H1 (cell line): ENCODE data around the gene CPZ. TPM values are rescaled to one million over a fixed set of nuclear protein-coding genes. Genes with fewer than 3 reads are reported as not detected.

Experiments used
- CTCF ChIA-PET: fragments of 300-600 bp; sonication (Branson Sonifier 250); formaldehyde crosslinking; loops from one replicate; lab custom pipeline; 2021; ENCODE audit not compliant: partially characterized antibody; lab: Charles Lee
- POLR2A ChIA-PET: fragments of 300-600 bp; sonication (Branson Sonifier 250); formaldehyde crosslinking; loops from one replicate; lab custom pipeline; 2021; ENCODE audit warnings: inconsistent platforms; ENCODE audit not compliant: partially characterized antibody; lab: Charles Lee
- DNase-seq, 2 experiments: peaks; one replicate each; pipeline versions ENCODE4 v3.0.0 to v3.0.0-alpha.2; 2010 to 2022; ENCODE audit warnings: low spot score in 2 of 2, low read depth in 1 of 2, mixed read lengths in 1 of 2
- FAIRE-seq: peaks from 2 replicates; lab custom pipeline; 2011; peaks lifted over from hg19 to GRCh38; lab: Jason Lieb, UNC
- H2AFZ ChIP-seq: 2 replicates; pipeline ENCODE4 v1.8.1; 2012; ENCODE audit warnings: low read length, inconsistent platforms
- H2AK5ac ChIP-seq: 2 replicates; pipeline ENCODE4 v1.6.1; 2013; ENCODE audit warnings: low read depth, low read length
- H2BK120ac ChIP-seq: replicated peaks from 2 replicates; pipeline ENCODE3; 2013; ENCODE audit warnings: low read depth, low read length, inconsistent platforms
- H2BK12ac ChIP-seq: 2 replicates; pipeline ENCODE4 v1.6.1; 2013; ENCODE audit warnings: low read depth, low read length
- H2BK15ac ChIP-seq: 2 replicates; pipeline ENCODE4 v1.6.1; 2013; ENCODE audit warnings: low read length
- H2BK20ac ChIP-seq: 2 replicates; pipeline ENCODE4 v1.6.1; 2013; ENCODE audit warnings: low read length
- H2BK5ac ChIP-seq: 2 replicates; pipeline ENCODE4 v1.6.1; 2013; ENCODE audit warnings: low read depth, low read length
- H3K14ac ChIP-seq: 2 replicates; pipeline ENCODE4 v1.6.1; 2013; ENCODE audit warnings: inconsistent platforms; ENCODE audit not compliant: insufficient read length
- H3K18ac ChIP-seq: 2 replicates; pipeline ENCODE4 v1.6.1; 2013; ENCODE audit warnings: low read length; ENCODE audit errors: extremely low read depth
- H3K23ac ChIP-seq: 2 replicates; pipeline ENCODE4 v1.6.1; 2013; ENCODE audit warnings: inconsistent platforms; ENCODE audit not compliant: insufficient read length
- H3K23me2 ChIP-seq: 2 replicates; pipeline ENCODE4 v1.6.1; 2013; ENCODE audit warnings: low read depth, low read length
- H3K27ac ChIP-seq: 2 replicates; pipeline ENCODE4 v1.6.1; 2011; ENCODE audit warnings: low read depth, low read length, inconsistent platforms
- H3K27me3 ChIP-seq, 4 experiments: replicated peaks in 1 of 4; 1 replicate in 1 of 4; 2 replicates in 3 of 4; pipeline versions ENCODE4 v1.6.1 to v1.8.1; 2011 to 2013; ENCODE audit warnings: low read length in 3 of 4, mild to moderate bottlenecking in 3 of 4, inconsistent platforms in 2 of 4, mixed read lengths in 2 of 4, moderate library complexity in 1 of 4; ENCODE audit not compliant: control insufficient read depth in 3 of 4, insufficient read depth in 3 of 4; ENCODE audit errors: extremely low read depth in 1 of 4
- H3K36me3 ChIP-seq, 4 experiments: 2 replicates each; pipeline versions ENCODE4 v1.6.1 to v1.8.1; 2011 to 2013; ENCODE audit warnings: mild to moderate bottlenecking in 4 of 4, low read length in 3 of 4, moderate library complexity in 2 of 4, control low read depth in 1 of 4, inconsistent platforms in 1 of 4; ENCODE audit not compliant: insufficient read depth in 4 of 4, control insufficient read depth in 2 of 4
- H3K4ac ChIP-seq: replicated peaks from 2 replicates; pipeline ENCODE3; 2013; ENCODE audit warnings: low read length, low read depth, mixed read lengths, inconsistent platforms; ENCODE audit not compliant: insufficient read length
- H3K4me1 ChIP-seq, 4 experiments: replicated peaks in 1 of 4; 1 replicate in 1 of 4; 2 replicates in 3 of 4; pipeline versions ENCODE4 v1.6.1 to v1.8.1; 2011 to 2013; ENCODE audit warnings: low read length in 3 of 4, inconsistent platforms in 2 of 4, mixed read lengths in 1 of 4; ENCODE audit not compliant: insufficient read depth in 4 of 4, control insufficient read depth in 3 of 4
- H3K4me2 ChIP-seq, 2 experiments: 2 replicates each; pipeline versions ENCODE4 v1.6.1 to v1.8.1; 2011 to 2013; ENCODE audit warnings: low read depth in 2 of 2, low read length in 2 of 2, control low read depth in 1 of 2, inconsistent platforms in 1 of 2, mild to moderate bottlenecking in 1 of 2; ENCODE audit not compliant: insufficient read depth in 1 of 2
- H3K4me3 ChIP-seq, 4 experiments: fragments of 200-600, 300-600 bp in 1 of 4; sonication (generic), shearing (Covaris generic), sonication (Bioruptor Twin) in 1 of 4; 2 replicates each; pipeline versions ENCODE4 v1.5.1 to v1.8.1; 2011 to 2016; ENCODE audit warnings: low read length in 4 of 4, low read depth in 3 of 4, control low read depth in 2 of 4, inconsistent platforms in 2 of 4, mild to moderate bottlenecking in 2 of 4, mixed read lengths in 1 of 4, moderate library complexity in 1 of 4; ENCODE audit not compliant: insufficient read depth in 2 of 4; ENCODE audit errors: extremely low read depth in 1 of 4
- H3K56ac ChIP-seq: replicated peaks from 2 replicates; pipeline ENCODE3; 2013; ENCODE audit warnings: low read depth, mild to moderate bottlenecking, mixed read lengths, low read length, inconsistent platforms; ENCODE audit not compliant: insufficient read length
- H3K79me1 ChIP-seq: 2 replicates; pipeline ENCODE4 v1.6.1; 2013; ENCODE audit warnings: low read depth, low read length, control low read depth
- H3K79me2 ChIP-seq, 2 experiments: 2 replicates each; pipeline versions ENCODE4 v1.6.1 to v1.8.1; 2012 to 2013; ENCODE audit warnings: low read length in 2 of 2, mild to moderate bottlenecking in 2 of 2, inconsistent platforms in 1 of 2; ENCODE audit not compliant: insufficient read depth in 2 of 2, control insufficient read depth in 1 of 2
- H3K9ac ChIP-seq, 4 experiments: replicated peaks in 1 of 4; 1 replicate in 1 of 4; 2 replicates in 3 of 4; pipeline versions ENCODE4 v1.6.1 to v1.8.1; 2011 to 2013; ENCODE audit warnings: low read depth in 3 of 4, low read length in 3 of 4, control low read depth in 2 of 4, mild to moderate bottlenecking in 2 of 4, moderate library complexity in 2 of 4, inconsistent platforms in 1 of 4; ENCODE audit errors: extremely low read depth in 1 of 4
- H3K9me3 ChIP-seq, 2 experiments: 2 replicates each; pipeline versions ENCODE4 v1.6.1 to v1.8.1; 2012 to 2013; ENCODE audit warnings: mild to moderate bottlenecking in 2 of 2, moderate library complexity in 2 of 2, control low read depth in 1 of 2, inconsistent platforms in 1 of 2, low read depth in 1 of 2, low read length in 1 of 2, mixed read lengths in 1 of 2; ENCODE audit not compliant: insufficient read depth in 2 of 2
- H4K20me1 ChIP-seq, 2 experiments: replicated peaks in 1 of 2; 2 replicates each; pipeline versions ENCODE3 to v1.8.1; 2011 to 2013; ENCODE audit warnings: inconsistent platforms in 2 of 2, low read length in 2 of 2, mild to moderate bottlenecking in 1 of 2; ENCODE audit not compliant: insufficient read depth in 2 of 2, control insufficient read depth in 1 of 2
- H4K5ac ChIP-seq: 2 replicates; pipeline ENCODE4 v1.6.1; 2013; ENCODE audit warnings: low read length, low read depth, mixed read lengths, inconsistent platforms; ENCODE audit not compliant: insufficient read length
- H4K8ac ChIP-seq: 2 replicates; pipeline ENCODE4 v1.8.0; 2013; ENCODE audit warnings: mild to moderate bottlenecking, moderate library complexity, low read length, inconsistent platforms; ENCODE audit not compliant: insufficient read depth; ENCODE audit errors: extremely low read depth
- H4K91ac ChIP-seq: replicated peaks from 2 replicates; pipeline ENCODE3; 2013; ENCODE audit warnings: low read length, mixed read lengths, inconsistent platforms; ENCODE audit not compliant: insufficient read length
- BCL11A ChIP-seq, 2 experiments: IDR thresholded peaks; one replicate each; pipeline ENCODE4 v1.6.1; 2011; ENCODE audit warnings: low read depth in 2 of 2, low read length in 2 of 2, mild to moderate bottlenecking in 2 of 2
- CBX8 ChIP-seq: fragments of 300-800, 300-1000 bp; sonication (generic); IDR thresholded peaks from 2 replicates; pipeline ENCODE4 v1.7.1; 2016; ENCODE audit warnings: low read depth, low read length, borderline replicate concordance
- RAD21 ChIP-seq, 2 experiments: IDR thresholded peaks in 1 of 2; conservative IDR thresholded peaks in 1 of 2; 2 replicates each; pipeline ENCODE4 v1.6.1; 2011; ENCODE audit warnings: low read depth in 2 of 2, low read length in 2 of 2, improper control_type of control experiment in 1 of 2, inconsistent platforms in 1 of 2, mild to moderate bottlenecking in 1 of 2, moderate library complexity in 1 of 2
- SIRT6 ChIP-seq: IDR thresholded peaks from one replicate; pipeline ENCODE4 v1.7.1; 2012; ENCODE audit warnings: low read length, inconsistent platforms
- SRF ChIP-seq: IDR thresholded peaks from 2 replicates; pipeline ENCODE4 v1.6.1; 2011; ENCODE audit warnings: mild to moderate bottlenecking, low read depth, low read length, moderate library complexity
- TAF1 ChIP-seq: IDR thresholded peaks from 2 replicates; pipeline ENCODE4 v1.6.1; 2011; ENCODE audit warnings: mild to moderate bottlenecking, low read depth, low read length
- ZNF274 ChIP-seq: IDR thresholded peaks from 2 replicates; pipeline ENCODE4 v1.7.0; 2012; ENCODE audit warnings: low read length, borderline replicate concordance; ENCODE audit errors: extremely low read depth
- WGBS, 2 experiments: shearing (Covaris generic) in 1 of 2; methylation state at CpG; one replicate each; pipeline versions ENCODE4 v1.1.6 to v1.1.7; 2013 to 2015; ENCODE audit warnings: low lambda C conversion rate in 2 of 2, mixed read lengths in 2 of 2, inconsistent platforms in 1 of 2, low coverage in 1 of 2, missing lambda C conversion rate in 1 of 2; ENCODE audit not compliant: insufficient replicate concordance in 2 of 2, insufficient coverage in 1 of 2, insufficient read length in 1 of 2; ENCODE audit errors: extremely low coverage in 1 of 2, missing lambda C conversion rate in 1 of 2; 5-methylcytosine and 5-hydroxymethylcytosine counted together
- polyA plus RNA-seq, 7 experiments: library from polyadenylated mRNA; depleted of rRNA in 3 of 7; stranded (reverse) in 5 of 7; unstranded in 2 of 7; fragments of >200 nt in 5 of 7; fragments of 200-250 nt in 2 of 7; gene quantifications; 1 replicate in 5 of 7; 2 replicates in 1 of 7; 4 replicates in 1 of 7; pipeline versions ENCODE4 v1.2.1 to v1.2.3, GENCODE V29; 2011 to 2013; ENCODE audit warnings: missing spikeins in 2 of 7, mixed read lengths in 2 of 7
- total RNA-seq: library from RNA; stranded (reverse); fragmentation: NEBNext Ultra II Directional; extraction: Animal tissue kit (Norgen Biotek cat#: 25700); gene quantifications from 2 replicates; pipeline ENCODE4 v1.2.1, GENCODE V29; 2021

CPZ gene
- total and polyA plus RNA-seq, 2 of the 8 experiments (the other 6 are each of a cell fraction or from before 2014, with no cell fraction given), result 28.8 to 40.7 TPM

GRCh38 chr4:8601086-8601485, 8.5 kb downstream of the CPZ start:
- Histone ChIP-seq H3K4me3 (no peak overlapping the region), H3K23me2 (peaks cover 4% of the 10 kb centered on the region; the same call in 1 of the 2 replicates), H3K18ac (no peak overlapping the region), H3K14ac (no peak overlapping the region), H3K23ac (no peak overlapping the region), H3K27ac (no peak overlapping the region), H3K4me1 (no peaks in the 10 kb centered on the region), H3K36me3 (peaks cover 0 to 15% (median 7%) of the 10 kb centered on the region in 4 experiments; a peak in 4 of 8 replicates), H2BK5ac (peak overlapping the region; percentile 44; the same call in 1 of the 2 replicates), H2BK120ac (no peak overlapping the region), H4K8ac (no peak overlapping the region; the same call in 1 of the 2 replicates), H4K20me1 (peaks cover 6 to 21% of the 10 kb centered on the region in 2 experiments), H4K5ac (no peak overlapping the region), H3K79me2 (peaks cover 0 to 9% of the 10 kb centered on the region in 2 experiments; a peak in 1 of 4 replicates), H2BK15ac (no peak overlapping the region), H3K9ac (no peak overlapping the region), H2BK20ac (no peak overlapping the region), H3K27me3 (no peaks in the 10 kb centered on the region), H2AFZ (no peak overlapping the region), H2BK12ac (no peak overlapping the region), H3K56ac (no peak overlapping the region), H3K4ac (no peak overlapping the region), H3K9me3 (no peaks in the 10 kb centered on the region), H2AK5ac (no peak overlapping the region), H3K79me1 (peaks cover 6% of the 10 kb centered on the region; the same call in 1 of the 2 replicates), H4K91ac (no peak overlapping the region), H3K4me2 (no peak overlapping the region)
- 88% methylated on average over 21 of the region's 23 CpGs; no CpG with 5 or more reads in 1 of the 2 experiments for WGBS, 2 experiments
- FAIRE-seq (no peak), DNase-seq (no peak)
- ChIA-PET CTCF (interaction anchor here (0.8 to 2.1 kb wide), 2 partner anchors 133 to 433 kb away, joined by 3 to 11 read pairs; no protein-coding TSS in a partner anchor), POLR2A (interaction anchor here (0.6 to 3.2 kb wide), 2 partner anchors 8 to 155 kb away, joined by 3 to 12 read pairs; partner anchors contain the start of gene CPZ)
- no peak for TF ChIP-seq BCL11A (IDR thresholded peaks at IDR 0.05; ENCODE audit: low read depth in 2 of 2, low read length in 2 of 2)
- no peak for TF ChIP-seq CBX8
- TF ChIP-seq TAF1, result no peak
- no peak for TF ChIP-seq SRF
- no peak for TF ChIP-seq ZNF274
- TF ChIP-seq RAD21 (IDR thresholded peaks at IDR 0.05 in 1 of 2, conservative IDR thresholded peaks at IDR 0.05 in 1 of 2; ENCODE audit: low read depth in 2 of 2, low read length in 2 of 2), result no peak
- TF ChIP-seq SIRT6, result no peak
